Liver (tissue), 9 donors: ENCODE data around the gene DDR2. TPM values are rescaled to one million over a fixed set of nuclear protein-coding genes. Genes with fewer than 3 reads are reported as not detected.

Experiments used
- DNase-seq: peaks from one replicate; pipeline ENCODE4 v3.0.0-alpha.2; 2017; ENCODE audit warnings: low spot score
- H3K27ac ChIP-seq, 2 donors: one replicate each; pipeline ENCODE4 v1.7.0; 2013; ENCODE audit warnings: inconsistent platforms in 2 of 2, low read length in 2 of 2, control low read depth in 1 of 2, low read depth in 1 of 2, mild to moderate bottlenecking in 1 of 2
- H3K27me3 ChIP-seq, 4 donors: one replicate each; pipeline versions ENCODE4 v1.6.1 to v1.7.0; 2013; ENCODE audit warnings: low read length in 3 of 4, inconsistent platforms in 1 of 4, mild to moderate bottlenecking in 1 of 4, moderate library complexity in 1 of 4; ENCODE audit not compliant: control insufficient read depth in 4 of 4, insufficient read depth in 4 of 4
- H3K36me3 ChIP-seq, 4 donors: one replicate each; pipeline versions ENCODE4 v1.6.1 to v1.7.0; 2013; ENCODE audit warnings: low read length in 3 of 4, mild to moderate bottlenecking in 3 of 4, low read depth in 1 of 4, moderate library complexity in 1 of 4; ENCODE audit not compliant: control insufficient read depth in 4 of 4, insufficient read depth in 3 of 4
- H3K4me1 ChIP-seq, 4 donors: one replicate each; pipeline versions ENCODE4 v1.6.1 to v1.7.0; 2013; ENCODE audit warnings: low read length in 3 of 4, mild to moderate bottlenecking in 3 of 4, moderate library complexity in 1 of 4; ENCODE audit not compliant: control insufficient read depth in 4 of 4, insufficient read depth in 4 of 4
- H3K4me3 ChIP-seq, 3 donors: one replicate each; pipeline versions ENCODE4 v1.6.1 to v1.7.0; 2013; ENCODE audit warnings: low read length in 3 of 3, control low read depth in 1 of 3, low read depth in 1 of 3, mild to moderate bottlenecking in 1 of 3
- H3K9ac ChIP-seq, 2 donors: one replicate each; pipeline ENCODE4 v1.7.0; 2013; ENCODE audit warnings: low read length in 2 of 2, mild to moderate bottlenecking in 2 of 2, moderate library complexity in 2 of 2, control low read depth in 1 of 2, low read depth in 1 of 2
- H3K9me3 ChIP-seq, 4 donors: one replicate each; pipeline versions ENCODE4 v1.6.1 to v1.7.0; 2013; ENCODE audit warnings: low read length in 3 of 4; ENCODE audit not compliant: control insufficient read depth in 4 of 4
- ATF3 ChIP-seq: IDR thresholded peaks from 2 replicates; pipeline ENCODE4 v1.6.1; 2016; ENCODE audit warnings: antibody characterized with exemption
- EGR1 ChIP-seq, 2 donors: IDR thresholded peaks; 2 replicates each; pipeline ENCODE4 v1.6.1; 2016 to 2018; ENCODE audit warnings: antibody characterized with exemption in 2 of 2, low read depth in 2 of 2
- FOXA1 ChIP-seq: IDR thresholded peaks from 2 replicates; pipeline ENCODE4 v1.6.1; 2016; ENCODE audit warnings: antibody characterized with exemption
- FOXA2 ChIP-seq: IDR thresholded peaks from 2 replicates; pipeline ENCODE4 v1.6.1; 2016; ENCODE audit warnings: antibody characterized with exemption
- GABPA ChIP-seq, 2 donors: IDR thresholded peaks in 1 of 2; conservative IDR thresholded peaks in 1 of 2; 2 replicates each; pipeline ENCODE4 v1.6.1; 2016; ENCODE audit warnings: antibody characterized with exemption in 2 of 2, mild to moderate bottlenecking in 1 of 2, moderate library complexity in 1 of 2
- HNF4A ChIP-seq, 2 donors: conservative IDR thresholded peaks; 2 replicates each; pipeline ENCODE4 v1.6.1; 2016; ENCODE audit warnings: antibody characterized with exemption in 2 of 2, mild to moderate bottlenecking in 2 of 2
- HNF4G ChIP-seq: IDR thresholded peaks from 2 replicates; pipeline ENCODE4 v1.6.1; 2016; ENCODE audit warnings: antibody characterized with exemption
- JUND ChIP-seq, 2 donors: IDR thresholded peaks; 2 replicates each; pipeline ENCODE4 v1.6.1; 2016; ENCODE audit warnings: antibody characterized with exemption in 2 of 2
- MAX ChIP-seq: IDR thresholded peaks from 2 replicates; pipeline ENCODE4 v1.6.1; 2016; ENCODE audit warnings: antibody characterized with exemption
- NR2F2 ChIP-seq: IDR thresholded peaks from 2 replicates; pipeline ENCODE4 v1.6.1; 2016; ENCODE audit warnings: antibody characterized with exemption
- RAD21 ChIP-seq, 2 donors: IDR thresholded peaks; 2 replicates each; pipeline ENCODE4 v1.6.1; 2016; ENCODE audit warnings: antibody characterized with exemption in 2 of 2, mild to moderate bottlenecking in 2 of 2
- REST ChIP-seq: IDR thresholded peaks from 2 replicates; pipeline ENCODE4 v1.6.1; 2016; ENCODE audit warnings: antibody characterized with exemption, mild to moderate bottlenecking
- RXRA ChIP-seq, 2 donors: IDR thresholded peaks; 2 replicates each; pipeline ENCODE4 v1.6.1; 2017 to 2018; ENCODE audit warnings: antibody characterized with exemption in 2 of 2, mild to moderate bottlenecking in 1 of 2
- SP1 ChIP-seq: IDR thresholded peaks from 2 replicates; pipeline ENCODE4 v1.6.1; 2018; ENCODE audit warnings: antibody characterized with exemption, mild to moderate bottlenecking
- TAF1 ChIP-seq: conservative IDR thresholded peaks from 2 replicates; pipeline ENCODE4 v1.6.1; 2016; ENCODE audit warnings: antibody characterized with exemption, mild to moderate bottlenecking
- YY1 ChIP-seq: IDR thresholded peaks from 2 replicates; pipeline ENCODE4 v1.6.1; 2016; ENCODE audit warnings: antibody characterized with exemption, mild to moderate bottlenecking
- ZBTB33 ChIP-seq: IDR thresholded peaks from 2 replicates; pipeline ENCODE4 v1.6.1; 2016; ENCODE audit warnings: antibody characterized with exemption
- WGBS: extraction: QIAGEN DNeasy Blood & Tissue Kit; methylation state at CpG from one replicate; pipeline ENCODE4 v1.1.7; 2013; 5-methylcytosine and 5-hydroxymethylcytosine counted together
- polyA plus RNA-seq, 2 donors: library from polyadenylated mRNA; stranded (reverse) in 1 of 2; unstranded in 1 of 2; fragments of 200-250 nt in 1 of 2; fragments of >200 nt in 1 of 2; fragmentation: Nextera tagmentation in 1 of 2; extraction: Ambion mirVana in 1 of 2; gene quantifications; one replicate each; pipeline versions ENCODE4 v1.2.1 to v1.2.3, GENCODE V29; 2013 to 2015
- total RNA-seq, 2 donors: library from RNA; depleted of rRNA; stranded (reverse); fragments of >200 nt; gene quantifications; one replicate each; pipeline ENCODE4 v1.2.3, GENCODE V29; 2014
- donor health status: healthy.
- donor health status: healthy.
- donor health status: healthy.
- donor health status: healthy.
- donor health status: healthy.

The DDR2 gene
- total and polyA plus RNA-seq, 4 donors = 1.2 to 6.4 (median 2.1) TPM

GRCh38 chr1:162629651-162630050 lies 2.6 kb upstream of the DDR2 start:
- 69% methylated on average over 2 of the region's 2 CpGs for WGBS
- Histone ChIP-seq H3K27me3 (no peaks in the 10 kb centered on the region), H3K9me3 (no peaks in the 10 kb centered on the region), H3K9ac (no peak overlapping the region), H3K36me3 (no peaks in the 10 kb centered on the region), H3K27ac (no peak overlapping the region), H3K4me3 (no peak overlapping the region), H3K4me1 (no peaks in the 10 kb centered on the region)
- DNase-seq = no peak
- no peak for TF ChIP-seq REST
- no peak for TF ChIP-seq EGR1 (IDR thresholded peaks at IDR 0.05; ENCODE audit: low read depth in 2 of 2)
- no peak for TF ChIP-seq HNF4A (conservative IDR thresholded peaks at IDR 0.05)
- no peak for TF ChIP-seq FOXA1
- no peak for TF ChIP-seq TAF1
- TF ChIP-seq GABPA (IDR thresholded peaks at IDR 0.05 in 1 of 2, conservative IDR thresholded peaks at IDR 0.05 in 1 of 2) = no peak
- TF ChIP-seq RAD21 (IDR thresholded peaks at IDR 0.05) = no peak
- TF ChIP-seq NR2F2 = no peak
- no peak for TF ChIP-seq ATF3
- no peak for TF ChIP-seq RXRA (IDR thresholded peaks at IDR 0.05)
- TF ChIP-seq MAX = no peak
- TF ChIP-seq YY1 = no peak
- no peak for TF ChIP-seq HNF4G
- TF ChIP-seq JUND (IDR thresholded peaks at IDR 0.05) = no peak
- TF ChIP-seq SP1 = no peak
- TF ChIP-seq ZBTB33 = no peak
- TF ChIP-seq FOXA2 = no peak

GRCh38 chr1:162631546-162632191 lies 595 bp upstream of the DDR2 start:
- no peak for DNase-seq
- Histone ChIP-seq H3K4me1 (no peaks in the 10 kb centered on the region), H3K27ac (peak overlapping the region; percentile 53 to 73), H3K27me3 (no peaks in the 10 kb centered on the region), H3K9ac (no peak overlapping the region), H3K9me3 (no peaks in the 10 kb centered on the region), H3K36me3 (no peaks in the 10 kb centered on the region), H3K4me3 (peak overlapping the region in 1 of 3 donors; percentile 22)
- TF ChIP-seq HNF4G = no peak
- TF ChIP-seq EGR1 (IDR thresholded peaks at IDR 0.05; ENCODE audit: low read depth in 2 of 2) = no peak
- TF ChIP-seq RXRA (IDR thresholded peaks at IDR 0.05) = no peak
- TF ChIP-seq HNF4A (conservative IDR thresholded peaks at IDR 0.05) = no peak
- no peak for TF ChIP-seq ATF3
- no peak for TF ChIP-seq YY1
- WGBS = 61% methylated on average over 10 of the region's 10 CpGs
